Stimulated activated naive CD4-positive, alpha-beta T cell treated with Interleukin-2 at 50 U/mL for 16 hours (primary cell): ENCODE measurements around the gene PARD6G.
"Not testable (repeated sequence)": the region's sequence is repeated elsewhere in the genome, so short reads cannot be mapped to it uniquely, and the experiment has no call there.

ENCODE experiments used
- DNase-seq: peaks from one replicate; lab custom pipeline; 2025; lab: John Stamatoyannopoulos, UW

Gene PARD6G, protein sequence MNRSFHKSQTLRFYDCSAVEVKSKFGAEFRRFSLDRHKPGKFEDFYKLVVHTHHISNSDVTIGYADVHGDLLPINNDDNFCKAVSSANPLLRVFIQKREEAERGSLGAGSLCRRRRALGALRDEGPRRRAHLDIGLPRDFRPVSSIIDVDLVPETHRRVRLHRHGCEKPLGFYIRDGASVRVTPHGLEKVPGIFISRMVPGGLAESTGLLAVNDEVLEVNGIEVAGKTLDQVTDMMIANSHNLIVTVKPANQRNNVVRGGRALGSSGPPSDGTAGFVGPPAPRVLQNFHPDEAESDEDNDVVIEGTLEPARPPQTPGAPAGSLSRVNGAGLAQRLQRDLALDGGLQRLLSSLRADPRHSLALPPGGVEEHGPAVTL

DNA sequence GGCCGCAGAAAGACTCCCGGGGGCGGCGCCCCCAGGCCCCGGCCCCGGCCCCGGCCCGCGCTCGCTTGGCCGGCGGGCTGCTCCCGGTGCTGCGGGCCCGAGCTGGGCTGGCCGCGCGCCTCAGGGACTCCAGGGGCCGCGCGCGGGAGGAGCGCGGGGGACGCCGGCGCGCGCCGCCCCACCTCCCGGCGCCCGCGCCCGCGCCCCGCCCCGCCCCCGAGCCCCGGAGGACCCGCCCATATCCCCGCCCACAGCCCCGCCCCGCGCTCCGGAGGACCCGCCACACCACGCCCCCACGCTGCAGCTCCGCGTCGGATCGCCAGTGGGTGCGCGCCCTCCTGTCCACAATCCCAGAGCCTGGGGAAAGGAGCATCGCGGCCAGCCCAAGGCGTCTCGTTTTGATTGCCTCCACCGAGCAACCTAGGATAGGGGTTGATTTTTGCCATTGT is at the start of gene PARD6G:
TSS of gene PARD6G (minus strand) at position 122 of the 449 bp plus-strand sequence. CDS start 166 bp downstream, outside the sequence.
- DNase-seq = peak; percentile 44

- not testable (repeated sequence) for DNase-seq
Measured at GRCh38 chr18:80262241-80263033, 15.1 kb upstream of the PARD6G start.

DNA sequence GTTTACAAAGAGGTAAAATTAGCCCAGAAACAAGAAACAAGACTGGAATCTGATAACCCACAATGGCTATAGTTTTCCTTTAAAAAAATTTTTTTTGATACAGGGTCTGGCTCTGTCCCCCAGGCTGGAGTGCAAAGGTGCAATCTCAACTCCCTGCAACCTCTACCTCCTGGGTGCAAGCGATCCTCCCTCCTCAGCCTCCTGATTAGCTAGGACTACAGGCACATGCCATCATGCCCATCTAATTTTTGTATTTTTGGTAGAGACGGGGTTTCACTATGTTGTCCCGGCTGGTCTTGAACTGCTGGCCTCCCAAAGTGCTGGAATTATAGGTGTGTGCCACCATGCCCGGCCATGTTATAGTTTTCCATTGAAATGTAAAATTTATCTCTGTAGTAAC is 12.3 kb upstream of the PARD6G start:
- DNase-seq = no peak

- DNase-seq = no peak
Measured at GRCh38 chr18:80258640-80259039, 11.3 kb upstream of the PARD6G start.

GRCh38 chr18:80257579-80258543 is 10.5 kb upstream of the PARD6G start:
- not testable (repeated sequence) for DNase-seq

DNA sequence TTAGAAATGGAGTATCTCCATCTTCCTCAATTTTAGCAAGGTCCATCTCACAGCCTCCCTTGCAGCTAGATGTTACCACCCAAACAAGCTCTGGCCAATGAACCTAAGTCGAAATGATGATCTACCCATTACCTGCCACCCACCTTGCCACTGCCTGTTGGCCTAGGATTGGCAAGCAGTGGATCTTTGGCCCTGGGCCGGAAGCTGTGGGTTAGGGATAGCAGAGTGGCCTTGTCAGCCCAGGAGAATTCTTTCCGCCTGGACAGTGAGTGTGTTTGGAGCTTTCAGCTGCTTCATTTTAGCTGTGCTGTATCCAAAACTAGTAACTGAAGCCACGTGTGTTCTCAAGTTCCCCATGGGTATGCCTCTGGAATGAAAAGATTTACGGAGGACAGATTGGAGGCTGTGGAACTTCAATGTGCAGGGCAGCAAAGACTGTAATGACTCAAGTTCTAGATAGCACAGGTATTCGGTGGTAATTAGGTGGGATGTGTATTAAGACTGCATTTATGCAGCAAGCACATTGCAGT is 7.7 kb upstream of the PARD6G start:
- DNase-seq = no peak

GRCh38 chr18:80253871-80254492 is 6.7 kb upstream of the PARD6G start:
- DNase-seq = no peak

GRCh38 chr18:80253236-80253635 is 5.9 kb upstream of the PARD6G start:
- DNase-seq = no peak

DNA sequence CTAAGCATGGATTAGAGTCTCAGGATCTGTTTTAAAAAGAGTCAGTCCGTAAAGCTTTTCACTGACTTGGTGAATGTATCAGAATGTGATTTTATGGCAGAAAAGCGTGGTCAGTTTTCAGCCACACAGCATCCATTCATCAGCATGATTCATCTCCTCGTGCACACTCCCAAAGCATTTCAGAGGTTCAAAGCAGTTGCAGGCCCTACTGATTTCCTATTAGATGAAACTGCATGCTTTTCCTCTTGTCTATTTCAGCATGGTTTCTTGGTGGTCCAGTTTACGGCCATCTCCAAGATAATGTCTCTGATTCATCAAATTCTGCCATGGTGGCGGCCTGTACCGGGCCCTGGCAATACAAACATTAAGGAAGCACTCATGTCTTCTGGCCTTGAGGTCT is 4.8 kb upstream of the PARD6G start:
- no peak for DNase-seq

DNA sequence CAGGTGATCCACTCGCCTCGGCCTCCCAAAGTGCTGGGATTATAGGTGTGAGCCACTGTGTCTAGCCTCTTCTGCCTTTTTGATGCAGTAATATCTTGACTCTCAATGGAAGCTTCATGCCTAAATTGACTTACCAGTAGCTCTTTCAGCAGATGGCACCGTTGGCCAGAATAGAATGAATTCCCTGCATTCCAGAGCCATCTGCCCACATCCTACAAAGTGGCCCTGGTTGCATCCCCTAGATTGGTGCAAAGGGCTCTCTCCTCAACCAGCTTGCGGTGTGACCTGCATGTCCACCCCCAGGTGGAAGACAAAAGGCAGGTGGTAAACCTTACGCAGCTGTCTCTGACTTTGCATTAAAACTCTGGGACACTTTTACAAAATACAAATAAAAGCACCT is 4.4 kb upstream of the PARD6G start:
- DNase-seq = no peak

- no peak for DNase-seq
Measured at GRCh38 chr18:80250740-80251364, 3.5 kb upstream of the PARD6G start.

DNA sequence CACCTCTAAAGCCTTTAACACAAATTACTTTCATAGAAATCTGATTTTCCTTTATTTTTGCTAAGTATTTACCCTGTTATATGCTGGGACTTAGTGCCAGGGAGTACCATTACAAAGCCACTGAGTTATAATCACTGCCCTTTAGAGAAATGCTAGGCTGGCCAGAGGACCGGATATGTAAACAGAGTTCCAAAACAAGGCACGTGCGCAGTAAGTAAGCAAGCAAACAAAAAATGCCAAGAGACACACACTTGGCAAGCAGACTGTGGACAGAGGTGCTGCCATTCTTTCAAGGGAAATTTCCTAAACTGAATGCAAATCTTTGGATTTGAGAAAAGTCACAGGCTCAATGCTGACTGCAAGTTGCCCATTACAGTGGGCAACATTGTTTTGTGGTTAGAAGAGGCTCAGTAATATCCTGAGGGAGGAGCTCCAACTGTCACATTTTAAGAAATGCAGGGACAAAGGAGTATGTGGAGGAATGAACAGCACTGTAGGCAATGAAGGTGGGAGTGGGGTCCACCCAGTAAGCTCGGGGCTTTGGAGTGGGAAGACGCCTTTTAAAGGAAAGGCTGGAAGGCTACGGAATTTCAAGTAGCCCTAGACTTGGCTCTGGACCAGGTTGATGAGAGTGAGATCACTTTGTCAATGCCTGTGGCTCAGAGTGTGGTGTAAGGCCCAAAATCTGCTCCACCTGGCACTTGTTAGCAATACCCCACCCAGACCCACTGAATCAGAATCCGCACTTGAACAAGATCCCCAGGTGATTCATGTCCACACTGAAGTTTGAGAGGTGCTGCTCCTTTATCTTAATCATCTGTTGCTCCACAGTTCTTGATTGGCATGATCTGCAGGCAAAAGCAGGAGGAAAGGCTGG is 2.1 kb upstream of the PARD6G start:
- DNase-seq = no peak

DNA sequence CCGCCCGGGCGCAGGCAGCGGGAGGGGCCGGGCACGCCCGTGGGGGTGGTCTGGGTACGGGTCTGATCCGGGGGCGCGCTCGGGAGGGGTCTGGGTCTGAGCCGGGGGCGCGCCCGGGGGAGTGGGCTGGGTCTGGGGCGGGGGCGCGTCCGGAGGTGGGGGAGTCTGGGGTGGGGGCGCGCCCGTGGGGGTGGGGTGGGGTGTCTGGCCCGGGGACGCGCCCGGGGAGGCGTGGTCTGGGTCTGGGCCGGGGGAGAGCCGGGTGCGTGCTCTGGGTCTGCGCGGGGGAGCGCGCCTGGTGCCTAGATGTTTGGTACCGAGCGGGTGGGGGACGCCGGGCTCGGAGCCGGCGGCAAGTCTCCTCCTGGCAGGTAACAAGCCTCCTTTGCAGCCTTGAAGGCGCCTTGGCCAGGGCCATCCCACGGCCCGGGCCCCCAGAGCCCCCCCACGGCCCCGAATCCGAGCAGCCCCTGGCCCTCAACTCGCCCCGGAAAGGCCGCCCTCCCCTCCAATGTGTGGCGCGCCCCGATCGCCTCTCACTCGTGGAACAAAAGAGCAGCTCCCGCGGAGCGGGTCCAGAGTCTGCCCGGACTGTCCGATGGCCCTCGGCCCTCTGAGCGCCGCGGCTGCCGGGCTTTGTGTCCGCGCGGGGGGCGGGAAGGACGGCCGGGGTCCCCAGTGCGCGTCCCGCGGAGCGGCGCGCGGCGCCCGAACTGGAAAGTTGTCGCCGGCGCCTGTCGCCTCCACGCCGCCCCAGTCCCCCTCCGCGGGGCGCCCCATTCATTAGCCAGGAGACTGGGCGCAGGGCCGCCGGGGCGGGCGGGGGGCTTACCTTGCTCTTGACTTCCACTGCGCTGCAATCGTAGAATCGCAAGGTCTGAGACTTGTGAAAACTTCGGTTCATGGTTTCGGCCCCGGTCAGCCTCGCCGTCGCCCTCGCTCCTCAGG is 595 bp downstream of the PARD6G start:
- no peak for DNase-seq

DNA sequence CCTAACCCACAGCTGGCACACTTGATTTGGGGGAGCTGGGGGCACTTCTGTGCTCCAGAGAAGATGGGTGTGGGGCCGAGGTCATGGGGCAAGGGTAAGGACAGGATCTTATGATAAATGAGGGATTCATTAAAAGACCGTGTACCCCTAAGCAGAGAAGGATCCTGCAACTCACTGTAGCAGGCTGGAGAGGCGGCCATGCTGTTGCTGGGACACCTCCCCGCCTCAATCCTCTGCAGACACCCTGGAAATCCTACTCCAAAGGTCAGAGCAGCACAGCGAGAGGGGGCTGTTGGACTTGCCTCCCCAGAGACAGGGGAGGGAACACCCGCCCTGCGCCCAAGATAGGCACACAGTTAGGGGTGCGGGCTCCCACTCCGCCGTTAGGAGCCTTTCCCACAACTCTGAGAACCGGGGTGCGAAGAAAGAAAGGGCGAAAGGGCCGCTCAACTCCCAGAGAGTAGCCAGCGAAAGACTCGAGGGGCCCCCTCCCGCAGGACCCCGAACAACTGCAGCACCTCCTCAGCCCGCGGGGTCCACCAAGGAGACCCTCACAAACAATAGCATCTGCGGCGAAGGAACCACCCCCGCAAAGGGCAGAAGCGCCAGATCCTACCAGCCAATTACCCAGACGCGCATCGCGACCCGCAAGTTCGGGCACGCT is 1.4 kb downstream of the PARD6G start:
- DNase-seq = no peak

GRCh38 chr18:80244956-80245730 is 2.2 kb downstream of the PARD6G start:
- DNase-seq = no peak

DNA sequence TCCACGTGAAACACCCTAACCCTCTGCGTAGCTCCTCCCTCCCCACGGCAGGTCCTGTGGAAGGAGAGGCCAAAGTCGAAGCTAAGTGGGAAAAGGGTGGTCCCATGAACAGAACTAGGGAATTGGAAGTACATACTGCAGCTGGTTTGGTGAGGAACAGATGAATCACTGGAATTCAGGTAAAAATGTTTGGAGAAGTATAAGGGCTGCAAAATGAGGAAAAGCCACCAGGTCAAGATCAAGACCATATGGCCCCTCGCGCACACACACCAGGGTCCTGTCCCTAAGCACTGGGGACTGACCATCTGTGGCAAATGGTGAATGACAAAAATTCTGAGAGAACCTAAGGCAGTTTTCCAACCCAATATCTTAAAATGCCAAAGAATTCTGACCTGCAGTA is 3.1 kb downstream of the PARD6G start:
- no peak for DNase-seq

DNA sequence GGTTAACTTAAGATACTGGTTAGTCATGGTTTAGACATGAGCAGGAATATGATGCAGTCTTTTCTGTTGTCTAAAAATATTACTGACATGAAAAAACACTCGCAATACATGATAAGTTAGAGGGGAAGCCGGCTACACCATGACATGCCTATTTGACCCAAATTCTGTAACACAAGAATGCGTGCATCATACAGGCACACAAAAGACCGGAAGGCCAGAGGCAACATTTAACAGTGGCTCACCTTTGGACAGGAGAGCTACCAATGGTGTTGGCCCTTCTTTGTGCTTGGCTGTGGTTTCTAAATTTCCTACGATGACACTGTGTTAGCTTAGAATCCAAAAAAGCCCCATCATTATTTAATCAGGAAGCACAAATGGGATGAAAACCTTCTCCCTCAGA is 4.1 kb downstream of the PARD6G start:
- no peak for DNase-seq
